ENCODE data around the gene DAPP1. TPM values are rescaled to one million over a fixed set of nuclear protein-coding genes. Genes with fewer than 3 reads are reported as not detected.

DAPP1 gene
- total and polyA plus RNA-seq, 10 of the 15 experiments (the other 5 are each of a cell fraction or from before 2014, with no cell fraction given): 46.5 to 147 (median 74.2) TPM

GRCh38 chr4:99915449-99915848, 98.8 kb downstream of the DAPP1 start:
- Histone ChIP-seq H3K36me3 (ENCODE audit: control insufficient read depth in 2 of 2, insufficient read depth in 2 of 2, low read length in 1 of 2) (peaks cover 2 to 5% of the 10 kb centered on the region in 2 experiments; a peak in 2 of 4 replicates), H3K27ac (ENCODE audit: control insufficient read depth, insufficient read depth) (no peak overlapping the region), H3K9ac (ENCODE audit: control insufficient read depth, insufficient read depth, low read length) (no peak overlapping the region), H3K4me1 (ENCODE audit: control insufficient read depth, insufficient read depth, low read length) (no peaks in the 10 kb centered on the region), H3K27me3 (replicated peaks in 1 of 2; ENCODE audit: control insufficient read depth in 2 of 2, insufficient read depth in 2 of 2, low read length in 1 of 2) (no peaks in the 10 kb centered on the region), H2AFZ (ENCODE audit: control insufficient read depth, low read depth, low read length) (no peak overlapping the region), H3K4me3 (no peak overlapping the region), H3K4me2 (ENCODE audit: control insufficient read depth, insufficient read depth) (no peak overlapping the region), H3K9me3 (replicated peaks; ENCODE audit: control insufficient read depth, insufficient read depth, low read length) (peaks cover 2% of the 10 kb centered on the region; the same call in 2 of the 3 replicates), H3K79me2 (ENCODE audit: control insufficient read depth, insufficient read depth, low read length) (no peaks in the 10 kb centered on the region), H4K20me1 (ENCODE audit: control insufficient read depth, insufficient read depth) (no peaks in the 10 kb centered on the region)
- ChIA-PET SMC1A (ENCODE audit: uncharacterized antibody, unreplicated experiment) (interaction anchor here (2.7 kb wide), 1 partner anchor 24 kb away, joined by 8 read pairs; no protein-coding TSS in a partner anchor), RAD21 (ENCODE audit: unreplicated experiment) (no interaction called here), POLR2A (no interaction called here), CTCF (no interaction called here)
- DNase-seq (ENCODE audit: low read depth, low spot score) (no peak), FAIRE-seq (no peak), ATAC-seq (no peak)
- 71% methylated on average over 2 of the region's 2 CpGs for WGBS (ENCODE audit: insufficient coverage, insufficient replicate concordance, low lambda C conversion rate, missing lambda C conversion rate)
- no TSS peak for BruUV-seq (replicated peaks)
- in situ Hi-C loops (cut with MboI): no loop called here
- intact Hi-C loops (cut with micrococcal nuclease; ENCODE audit: unreplicated experiment): no loop called here
- TF ChIP-seq MXI1 (IDR thresholded peaks at IDR 0.05; ENCODE audit: low read depth, low read length) (no peak), ZNF217 (IDR thresholded peaks at IDR 0.05) (no peak), YBX1 (IDR thresholded peaks at IDR 0.05) (no peak), BCL11A (IDR thresholded peaks at IDR 0.05; ENCODE audit: low read depth, low read length) (no peak), SRF (IDR thresholded peaks at IDR 0.05; ENCODE audit: low read depth in 2 of 2, low read length in 2 of 2) (no peak), CHD2 (IDR thresholded peaks at IDR 0.05; ENCODE audit: borderline replicate concordance, low read depth, low read length) (no peak), NR2F1 (conservative IDR thresholded peaks at IDR 0.05) (no peak), BHLHE40 (IDR thresholded peaks at IDR 0.05; ENCODE audit: borderline replicate concordance in 1 of 2, low read depth in 2 of 2, low read length in 1 of 2) (no peak), KAT2A (conservative IDR thresholded peaks at IDR 0.05; ENCODE audit: control insufficient read depth, low read depth, low read length) (no peak)
- TF ChIP-seq, protein P1, sequence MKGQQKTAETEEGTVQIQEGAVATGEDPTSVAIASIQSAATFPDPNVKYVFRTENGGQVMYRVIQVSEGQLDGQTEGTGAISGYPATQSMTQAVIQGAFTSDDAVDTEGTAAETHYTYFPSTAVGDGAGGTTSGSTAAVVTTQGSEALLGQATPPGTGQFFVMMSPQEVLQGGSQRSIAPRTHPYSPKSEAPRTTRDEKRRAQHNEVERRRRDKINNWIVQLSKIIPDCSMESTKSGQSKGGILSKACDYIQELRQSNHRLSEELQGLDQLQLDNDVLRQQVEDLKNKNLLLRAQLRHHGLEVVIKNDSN (IDR thresholded peaks at IDR 0.05; ENCODE audit: borderline replicate concordance, extremely low read length, insufficient read depth, low read depth, low read length): no peak
- TF ChIP-seq, protein P2, sequence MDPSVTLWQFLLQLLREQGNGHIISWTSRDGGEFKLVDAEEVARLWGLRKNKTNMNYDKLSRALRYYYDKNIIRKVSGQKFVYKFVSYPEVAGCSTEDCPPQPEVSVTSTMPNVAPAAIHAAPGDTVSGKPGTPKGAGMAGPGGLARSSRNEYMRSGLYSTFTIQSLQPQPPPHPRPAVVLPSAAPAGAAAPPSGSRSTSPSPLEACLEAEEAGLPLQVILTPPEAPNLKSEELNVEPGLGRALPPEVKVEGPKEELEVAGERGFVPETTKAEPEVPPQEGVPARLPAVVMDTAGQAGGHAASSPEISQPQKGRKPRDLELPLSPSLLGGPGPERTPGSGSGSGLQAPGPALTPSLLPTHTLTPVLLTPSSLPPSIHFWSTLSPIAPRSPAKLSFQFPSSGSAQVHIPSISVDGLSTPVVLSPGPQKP (IDR thresholded peaks at IDR 0.05; ENCODE audit: low read depth, low read length): no peak
- TF ChIP-seq, protein P3, sequence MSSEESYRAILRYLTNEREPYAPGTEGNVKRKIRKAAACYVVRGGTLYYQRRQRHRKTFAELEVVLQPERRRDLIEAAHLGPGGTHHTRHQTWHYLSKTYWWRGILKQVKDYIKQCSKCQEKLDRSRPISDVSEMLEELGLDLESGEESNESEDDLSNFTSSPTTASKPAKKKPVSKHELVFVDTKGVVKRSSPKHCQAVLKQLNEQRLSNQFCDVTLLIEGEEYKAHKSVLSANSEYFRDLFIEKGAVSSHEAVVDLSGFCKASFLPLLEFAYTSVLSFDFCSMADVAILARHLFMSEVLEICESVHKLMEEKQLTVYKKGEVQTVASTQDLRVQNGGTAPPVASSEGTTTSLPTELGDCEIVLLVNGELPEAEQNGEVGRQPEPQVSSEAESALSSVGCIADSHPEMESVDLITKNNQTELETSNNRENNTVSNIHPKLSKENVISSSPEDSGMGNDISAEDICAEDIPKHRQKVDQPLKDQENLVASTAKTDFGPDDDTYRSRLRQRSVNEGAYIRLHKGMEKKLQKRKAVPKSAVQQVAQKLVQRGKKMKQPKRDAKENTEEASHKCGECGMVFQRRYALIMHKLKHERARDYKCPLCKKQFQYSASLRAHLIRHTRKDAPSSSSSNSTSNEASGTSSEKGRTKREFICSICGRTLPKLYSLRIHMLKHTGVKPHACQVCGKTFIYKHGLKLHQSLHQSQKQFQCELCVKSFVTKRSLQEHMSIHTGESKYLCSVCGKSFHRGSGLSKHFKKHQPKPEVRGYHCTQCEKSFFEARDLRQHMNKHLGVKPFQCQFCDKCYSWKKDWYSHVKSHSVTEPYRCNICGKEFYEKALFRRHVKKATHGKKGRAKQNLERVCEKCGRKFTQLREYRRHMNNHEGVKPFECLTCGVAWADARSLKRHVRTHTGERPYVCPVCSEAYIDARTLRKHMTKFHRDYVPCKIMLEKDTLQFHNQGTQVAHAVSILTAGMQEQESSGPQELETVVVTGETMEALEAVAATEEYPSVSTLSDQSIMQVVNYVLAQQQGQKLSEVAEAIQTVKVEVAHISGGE (CRISPR knock-in tag; IDR thresholded peaks at IDR 0.05): no peak
- TF ChIP-seq, protein P4, sequence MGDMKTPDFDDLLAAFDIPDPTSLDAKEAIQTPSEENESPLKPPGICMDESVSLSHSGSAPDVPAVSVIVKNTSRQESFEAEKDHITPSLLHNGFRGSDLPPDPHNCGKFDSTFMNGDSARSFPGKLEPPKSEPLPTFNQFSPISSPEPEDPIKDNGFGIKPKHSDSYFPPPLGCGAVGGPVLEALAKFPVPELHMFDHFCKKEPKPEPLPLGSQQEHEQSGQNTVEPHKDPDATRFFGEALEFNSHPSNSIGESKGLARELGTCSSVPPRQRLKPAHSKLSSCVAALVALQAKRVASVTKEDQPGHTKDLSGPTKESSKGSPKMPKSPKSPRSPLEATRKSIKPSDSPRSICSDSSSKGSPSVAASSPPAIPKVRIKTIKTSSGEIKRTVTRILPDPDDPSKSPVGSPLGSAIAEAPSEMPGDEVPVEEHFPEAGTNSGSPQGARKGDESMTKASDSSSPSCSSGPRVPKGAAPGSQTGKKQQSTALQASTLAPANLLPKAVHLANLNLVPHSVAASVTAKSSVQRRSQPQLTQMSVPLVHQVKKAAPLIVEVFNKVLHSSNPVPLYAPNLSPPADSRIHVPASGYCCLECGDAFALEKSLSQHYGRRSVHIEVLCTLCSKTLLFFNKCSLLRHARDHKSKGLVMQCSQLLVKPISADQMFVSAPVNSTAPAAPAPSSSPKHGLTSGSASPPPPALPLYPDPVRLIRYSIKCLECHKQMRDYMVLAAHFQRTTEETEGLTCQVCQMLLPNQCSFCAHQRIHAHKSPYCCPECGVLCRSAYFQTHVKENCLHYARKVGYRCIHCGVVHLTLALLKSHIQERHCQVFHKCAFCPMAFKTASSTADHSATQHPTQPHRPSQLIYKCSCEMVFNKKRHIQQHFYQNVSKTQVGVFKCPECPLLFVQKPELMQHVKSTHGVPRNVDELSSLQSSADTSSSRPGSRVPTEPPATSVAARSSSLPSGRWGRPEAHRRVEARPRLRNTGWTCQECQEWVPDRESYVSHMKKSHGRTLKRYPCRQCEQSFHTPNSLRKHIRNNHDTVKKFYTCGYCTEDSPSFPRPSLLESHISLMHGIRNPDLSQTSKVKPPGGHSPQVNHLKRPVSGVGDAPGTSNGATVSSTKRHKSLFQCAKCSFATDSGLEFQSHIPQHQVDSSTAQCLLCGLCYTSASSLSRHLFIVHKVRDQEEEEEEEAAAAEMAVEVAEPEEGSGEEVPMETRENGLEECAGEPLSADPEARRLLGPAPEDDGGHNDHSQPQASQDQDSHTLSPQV (IDR thresholded peaks at IDR 0.05): no peak
